OCI-M1 (cell line): ENCODE results near the gene SLC4A7.
"Not testable (repeated sequence)": the region's sequence is repeated elsewhere in the genome, so short reads cannot be mapped to it uniquely, and the experiment has no call there.

ENCODE experiments used
- DNase-seq: peaks from one replicate; lab custom pipeline; 2025; lab: John Stamatoyannopoulos, UW

SLC4A7 gene

DNA sequence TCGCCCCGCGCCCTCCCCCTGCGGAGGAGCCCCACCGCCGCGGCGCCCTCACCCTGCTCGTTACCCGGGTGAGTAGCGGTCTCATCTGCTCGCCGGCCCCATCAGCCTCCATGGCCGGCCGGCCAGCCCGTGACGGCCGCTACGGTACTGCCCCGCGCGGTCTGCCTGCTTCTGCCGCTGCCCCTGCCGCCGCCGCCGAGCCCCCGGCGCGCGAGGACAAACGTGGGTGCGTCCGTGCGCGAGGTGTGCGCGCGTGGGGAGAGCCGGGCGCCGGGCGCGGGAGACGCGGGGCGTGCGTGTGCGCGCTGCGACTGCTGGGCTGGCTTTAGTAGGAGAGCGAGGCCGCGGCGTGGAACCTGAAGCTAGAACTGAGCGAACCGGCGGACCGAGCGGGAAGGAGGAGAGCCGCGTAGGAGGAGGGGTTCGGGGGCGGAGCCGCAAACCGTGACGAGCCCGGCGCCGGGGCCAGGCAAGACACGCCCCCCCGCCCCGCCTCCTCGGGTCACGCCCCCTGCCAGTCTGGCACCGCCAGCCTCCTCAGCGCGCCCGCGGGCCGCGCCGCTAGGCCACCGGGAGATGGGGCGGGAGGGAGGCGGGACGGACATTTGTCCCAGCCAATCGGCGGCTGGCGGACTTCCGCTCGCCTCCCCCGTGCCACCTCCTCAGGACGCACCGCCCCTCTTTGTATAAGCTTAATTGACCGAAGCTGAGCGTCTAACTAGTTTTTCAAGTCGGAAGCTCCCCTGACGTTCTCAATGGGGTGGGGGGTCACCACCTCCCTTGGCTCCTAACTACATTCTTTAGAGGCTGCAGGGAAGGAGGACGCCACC, at the start of gene SLC4A7:
Gene SLC4A7, minus strand, starts transcription at position 370 of the 830 bp plus-strand sequence. Its CDS starts 258 bp downstream, at position 112.
- peak; percentile 96 for DNase-seq

DNA sequence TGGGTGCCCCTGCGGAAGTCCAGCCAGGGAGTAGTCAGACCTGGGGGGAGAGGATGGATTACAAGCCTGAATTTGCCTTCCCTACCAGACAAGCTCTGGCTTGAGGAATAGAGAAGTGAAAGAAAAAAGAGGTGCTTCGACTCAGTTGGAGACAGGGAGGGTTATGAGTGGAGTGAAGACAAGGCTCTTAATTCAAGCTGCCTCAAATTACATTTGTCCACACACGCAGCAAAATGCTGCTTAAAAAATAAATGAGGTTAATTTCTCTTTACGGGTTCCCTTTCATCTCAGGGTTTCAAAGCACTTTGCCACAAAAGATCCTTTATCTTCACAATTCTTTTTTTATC, 49.0 kb upstream of the SLC4A7 start:
- no peak for DNase-seq

DNA sequence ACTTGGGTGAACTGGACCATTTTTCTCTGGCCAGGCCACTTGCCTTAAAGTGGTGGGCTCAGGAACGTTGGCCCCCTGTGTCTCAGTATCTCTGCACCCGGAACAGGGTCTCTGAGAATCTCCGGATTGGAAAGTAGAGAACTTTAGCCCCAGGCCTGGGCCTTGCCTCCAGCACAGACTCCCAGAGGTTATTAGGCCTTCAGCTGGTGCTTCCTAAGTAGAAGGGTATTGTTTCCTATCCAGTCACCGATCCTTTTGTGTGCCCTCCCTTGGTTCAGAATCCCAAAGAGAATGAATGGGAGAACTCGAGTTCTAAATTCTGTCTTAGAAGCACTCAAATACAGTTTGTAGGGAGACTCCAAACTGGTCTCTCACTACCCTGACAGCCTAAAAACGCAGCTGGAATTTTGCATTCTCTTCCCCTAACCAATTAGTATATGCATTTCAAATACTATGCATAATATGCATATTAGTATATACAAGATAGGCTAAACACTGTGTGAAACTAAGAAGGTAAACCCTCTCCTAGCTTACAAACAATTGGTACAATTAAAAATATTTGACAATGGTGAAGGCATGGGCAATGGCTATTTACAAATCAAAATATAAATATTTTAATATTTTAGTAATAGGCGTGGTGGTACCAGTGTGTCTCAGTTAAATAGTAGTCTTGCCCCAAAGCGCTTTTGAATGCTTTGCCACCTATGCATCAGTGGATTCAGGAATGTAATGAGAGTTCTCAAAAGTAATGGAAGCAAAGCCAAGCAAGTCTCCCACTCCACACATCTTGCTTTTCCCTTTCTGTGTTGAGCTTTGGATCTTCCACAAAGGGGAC, 48.5 kb upstream of the SLC4A7 start:
- DNase-seq, result no peak

DNA sequence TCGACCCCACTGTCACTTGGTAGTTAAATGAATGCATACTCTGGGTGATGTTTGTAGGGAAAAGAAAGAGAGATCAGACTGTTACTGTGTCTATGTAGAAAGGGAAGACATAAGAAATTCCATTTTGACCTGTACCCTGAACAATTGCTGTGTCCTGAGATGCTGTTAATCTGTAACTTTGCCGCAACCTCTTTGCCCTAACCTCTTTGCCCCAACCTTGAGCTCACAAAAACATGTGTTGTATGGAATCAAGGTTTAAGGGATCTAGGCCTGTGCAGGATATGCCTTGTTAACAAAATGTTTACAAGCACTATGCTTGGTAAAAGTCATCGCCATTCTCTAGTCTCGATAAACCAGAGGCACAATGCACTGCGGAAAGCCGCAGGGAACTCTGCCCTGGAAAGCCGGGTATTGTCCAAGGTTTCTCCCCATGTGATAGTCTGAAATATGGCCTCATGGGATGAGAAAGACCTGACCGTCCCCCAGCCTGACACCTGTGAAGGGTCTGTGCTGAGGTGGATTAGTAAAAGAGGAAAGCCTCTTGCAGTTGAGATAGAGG, 47.1 kb upstream of the SLC4A7 start:
- DNase-seq, result not testable (repeated sequence)

DNA sequence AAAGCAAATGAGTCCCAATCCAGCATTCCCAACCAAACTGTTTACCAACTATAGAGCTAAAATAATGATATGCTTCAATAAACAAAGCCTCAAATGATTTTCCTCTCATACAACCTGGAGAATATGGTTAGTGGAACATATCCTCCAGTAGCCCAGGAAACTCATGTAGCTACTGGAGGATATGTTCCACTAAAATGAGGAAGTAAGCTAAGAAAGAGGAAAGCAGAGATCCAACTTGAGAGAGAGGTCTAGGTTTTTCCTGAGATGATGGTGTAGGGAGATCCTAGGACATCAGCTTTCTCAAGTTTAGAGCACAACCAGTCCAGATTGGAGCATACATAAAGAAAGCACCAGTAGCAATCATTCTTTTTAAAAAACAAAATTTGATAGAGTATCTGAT, 44.6 kb upstream of the SLC4A7 start:
- DNase-seq, result peak; percentile 29

DNA sequence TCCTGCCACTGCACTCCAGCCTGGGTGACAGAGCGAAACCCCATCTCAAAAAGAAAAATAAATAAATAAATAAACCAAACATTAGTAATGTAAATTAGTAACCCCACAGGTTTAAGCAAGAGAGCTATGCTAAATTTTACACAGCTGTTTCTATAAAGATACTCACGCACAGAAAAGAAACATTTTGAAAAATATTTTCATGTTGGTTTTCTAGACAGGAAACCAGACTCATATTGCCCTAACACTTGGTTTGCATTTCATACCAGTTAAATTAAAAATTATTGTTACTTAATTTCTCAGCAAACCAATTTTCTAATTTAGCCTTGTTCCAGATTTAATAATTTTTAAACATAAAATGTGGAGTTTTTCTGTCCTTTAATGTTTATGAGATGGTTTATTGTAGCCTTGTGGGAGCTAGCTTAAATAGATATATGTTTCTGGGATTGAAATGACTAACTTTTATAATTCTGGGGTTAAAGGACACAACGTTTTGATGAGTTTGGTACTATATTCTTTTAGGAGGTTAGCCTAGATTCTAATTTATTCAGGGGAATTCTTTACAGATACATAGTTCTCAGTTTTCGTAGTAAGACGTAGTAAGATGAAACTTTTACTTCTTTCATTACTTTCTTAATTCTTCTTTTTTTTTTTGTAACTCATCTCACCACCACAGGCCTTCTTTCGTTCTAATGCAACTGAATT, 42.6 kb upstream of the SLC4A7 start:
- DNase-seq, result no peak

DNA sequence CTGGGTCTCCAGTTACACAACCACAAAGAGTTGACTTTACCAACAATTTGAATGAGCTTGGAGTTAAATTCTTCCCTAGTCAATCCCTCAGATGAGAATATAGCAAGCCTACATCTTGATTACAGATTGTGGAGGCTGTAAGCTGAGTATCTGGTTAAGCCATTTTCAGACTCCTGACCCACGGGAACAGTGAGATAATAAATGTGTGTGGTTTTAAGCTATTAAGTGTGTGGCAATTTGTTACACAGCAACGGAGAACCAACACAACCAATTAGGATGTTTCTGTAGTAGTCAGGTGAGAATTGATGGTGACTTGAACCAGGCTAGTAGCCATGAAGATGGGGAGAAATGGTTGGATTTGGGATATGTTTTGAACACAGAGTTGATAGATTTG, 37.7 kb upstream of the SLC4A7 start:
- DNase-seq, result no peak

DNA sequence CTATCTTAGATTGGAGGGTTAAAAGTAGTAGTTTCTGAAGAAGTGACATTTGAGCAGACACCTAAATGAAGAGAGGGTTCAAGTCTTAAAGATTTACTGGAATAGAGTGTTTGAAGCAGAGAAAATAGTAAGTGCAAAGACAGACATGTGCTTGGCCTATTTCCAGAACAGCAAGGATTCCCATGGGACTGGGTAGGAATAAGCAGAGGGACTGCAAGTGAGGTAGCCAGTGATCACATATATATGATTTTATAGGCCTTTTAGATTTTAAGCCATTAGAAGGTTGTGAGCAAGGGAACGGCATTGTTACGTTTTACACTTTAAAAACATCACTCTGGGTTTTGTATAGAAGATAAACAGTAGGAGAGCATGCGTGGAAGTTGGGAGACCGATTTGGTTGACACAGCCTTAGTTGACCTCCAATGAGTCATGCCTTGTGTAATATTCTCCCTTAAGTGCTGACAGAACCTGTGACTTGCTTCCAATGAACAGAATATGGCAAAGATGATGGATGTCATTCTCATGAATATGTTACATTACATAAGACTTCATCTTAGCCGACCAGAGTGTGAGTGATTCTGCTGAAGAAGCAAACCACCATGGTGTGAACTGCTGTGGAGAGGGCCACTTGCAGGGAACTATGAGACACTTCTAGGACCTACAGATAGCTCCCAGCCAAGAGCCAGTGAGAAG, 37.1 kb upstream of the SLC4A7 start:
- peak; percentile 30 for DNase-seq

DNA sequence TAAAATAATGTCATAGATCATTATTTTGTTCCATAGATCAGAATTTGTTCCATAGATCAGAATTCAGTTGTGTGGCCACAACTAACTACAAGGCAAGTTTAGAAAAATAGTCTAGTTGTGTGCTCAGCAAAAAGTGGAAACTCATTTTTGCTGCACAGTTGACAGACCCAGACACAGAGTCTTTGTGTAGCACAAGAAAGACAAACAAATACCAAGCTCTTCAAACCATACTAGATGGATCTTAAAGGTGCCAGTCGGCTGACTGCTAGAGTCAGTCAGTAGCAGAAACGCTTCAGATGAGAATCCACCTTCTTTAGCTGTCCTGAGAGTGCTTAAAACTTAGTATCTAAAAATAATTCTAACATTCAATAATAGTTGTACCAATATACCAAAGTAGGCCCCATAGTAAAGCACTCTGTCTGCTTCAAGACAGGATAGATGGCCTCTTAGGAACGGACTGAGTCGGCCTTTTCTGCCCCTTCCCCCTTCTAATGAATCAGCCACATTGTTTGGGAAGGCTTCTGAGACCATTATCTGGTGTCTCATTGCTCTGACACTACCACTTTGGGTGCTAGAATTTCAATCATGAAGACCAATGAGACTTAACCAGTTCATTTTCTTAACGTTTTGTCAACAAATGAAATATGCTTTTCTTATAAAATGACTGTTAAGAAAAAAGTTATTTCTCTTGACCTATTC, 27.7 kb upstream of the SLC4A7 start:
- no peak for DNase-seq

DNA sequence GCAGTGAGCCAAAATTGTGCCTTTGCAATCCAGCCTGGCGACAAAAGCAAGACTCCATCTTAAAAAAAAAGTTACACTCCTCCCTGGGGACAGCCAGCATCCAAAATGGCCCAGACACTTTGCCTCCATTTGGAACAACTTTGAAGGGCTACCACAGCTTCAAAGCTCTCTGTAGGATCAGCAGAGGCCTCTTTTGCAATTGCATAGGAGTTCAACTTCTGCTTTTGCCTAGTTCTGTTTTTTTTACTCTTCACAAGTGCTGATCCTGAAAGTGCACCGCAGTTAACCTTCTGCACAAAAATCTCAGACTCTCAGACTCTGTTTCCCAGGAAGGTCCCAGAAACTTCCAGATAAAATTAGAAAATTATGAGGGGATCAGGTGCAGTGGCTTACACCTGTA, 25.2 kb upstream of the SLC4A7 start:
- DNase-seq, result no peak

DNA sequence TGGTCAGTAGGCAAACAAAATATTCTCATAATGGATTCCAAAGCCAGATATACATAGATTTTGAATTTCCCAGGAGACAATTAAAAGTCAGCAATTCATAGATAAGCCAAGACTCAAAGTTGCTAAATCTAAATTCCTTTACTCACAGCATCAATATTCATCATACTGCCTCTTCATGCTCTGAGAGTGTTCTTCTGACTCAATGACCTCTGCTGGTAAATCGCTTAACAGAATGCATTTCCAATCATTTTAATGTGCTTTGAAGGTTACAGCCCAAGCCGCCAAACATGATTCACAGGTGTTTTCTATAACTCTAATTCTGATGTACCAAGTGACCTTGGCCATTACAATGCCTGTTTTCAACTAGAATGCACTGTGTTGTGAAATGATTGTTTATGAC, 24.2 kb upstream of the SLC4A7 start:
- DNase-seq, result no peak

DNA sequence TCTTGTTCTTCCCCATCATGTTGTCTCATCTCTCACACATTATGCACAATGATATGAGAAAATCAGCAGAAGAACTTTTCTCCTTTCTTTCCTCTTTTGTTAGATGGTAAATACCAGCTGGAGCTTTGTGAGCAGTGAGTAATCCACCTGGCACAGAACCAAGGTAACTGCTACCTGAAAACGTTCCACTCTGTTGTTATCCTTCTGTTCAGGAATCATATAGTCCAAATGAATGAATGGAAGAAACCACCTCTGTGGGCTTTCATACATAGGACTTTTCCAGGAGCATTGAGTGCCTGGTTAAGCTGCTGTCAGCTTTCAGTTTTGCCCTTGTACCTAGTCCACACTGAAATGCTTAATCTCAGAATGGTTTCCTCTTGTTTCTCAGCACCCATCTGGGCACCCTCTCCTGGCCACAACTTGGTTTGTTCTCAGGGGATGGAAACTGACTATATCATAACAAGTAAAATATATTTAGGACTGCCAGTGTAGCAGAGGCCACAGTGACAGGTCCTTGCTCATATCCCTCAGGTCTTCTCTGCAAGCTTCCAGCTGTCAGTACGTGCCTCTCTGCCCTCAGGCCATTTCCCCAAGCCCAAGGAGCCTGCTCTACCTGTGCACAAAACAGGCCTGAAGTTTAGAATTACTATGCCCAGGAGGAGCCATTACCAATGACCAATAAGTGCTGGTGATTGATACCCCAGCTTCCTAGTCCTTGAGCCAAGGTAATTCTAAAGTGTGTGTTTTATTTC, 23.5 kb upstream of the SLC4A7 start:
- no peak for DNase-seq

DNA sequence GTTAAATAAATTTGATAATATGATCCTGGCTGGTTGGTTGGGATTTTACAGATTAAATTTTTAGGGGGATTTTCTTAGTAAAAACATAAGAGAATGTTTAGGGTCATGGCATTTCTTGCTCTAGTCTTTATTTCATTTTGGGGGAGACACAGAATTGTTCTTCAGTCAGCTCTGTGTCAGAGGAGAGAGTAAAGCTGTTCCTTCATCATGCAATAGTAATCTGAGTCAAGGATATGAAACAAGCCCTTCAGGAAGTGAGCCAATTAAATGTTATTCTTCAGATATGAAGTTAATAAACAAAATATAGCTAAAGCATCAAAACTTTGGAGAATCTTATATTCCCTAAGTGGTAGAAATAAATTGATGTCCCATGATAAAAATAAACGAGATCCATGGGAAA, 22.9 kb upstream of the SLC4A7 start:
- no peak for DNase-seq

DNA sequence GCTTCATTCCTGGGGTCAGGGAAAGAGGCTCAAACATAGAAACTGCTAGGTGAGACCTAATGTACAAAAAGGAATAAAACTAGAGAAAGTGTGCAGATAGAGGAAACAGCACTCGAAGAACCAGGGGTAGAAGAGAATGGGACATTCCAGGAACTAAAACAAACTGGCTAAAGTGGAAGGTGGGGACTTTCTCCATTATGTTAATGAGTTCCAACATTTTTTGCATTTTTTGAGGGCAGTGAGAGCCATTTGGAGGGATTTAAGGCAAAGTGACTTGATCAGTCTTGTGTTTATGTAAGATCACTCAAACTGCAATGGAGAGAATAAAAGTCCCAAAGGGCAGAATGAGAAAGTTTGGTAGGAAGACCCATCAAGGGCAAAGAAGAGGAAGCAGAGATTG, 20.6 kb upstream of the SLC4A7 start:
- DNase-seq, result no peak

DNA sequence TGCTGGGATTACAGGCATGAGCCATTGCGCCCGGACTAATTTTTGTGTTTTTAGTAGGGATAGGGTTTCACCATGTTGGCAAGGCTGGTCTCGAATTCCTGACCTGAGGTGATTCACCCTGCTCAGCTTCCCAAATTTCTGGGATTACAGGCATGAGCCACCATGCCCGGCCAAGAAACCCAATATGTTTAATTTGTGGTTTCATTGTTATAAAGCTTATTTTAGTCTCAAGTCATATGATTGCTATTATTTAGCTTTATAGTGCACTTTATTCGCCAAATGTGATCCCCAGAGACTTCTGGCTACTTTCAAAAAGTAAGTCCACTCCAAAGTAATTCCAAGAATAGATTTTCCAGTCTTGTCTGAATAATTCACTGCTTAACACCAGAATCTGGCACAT, 19.3 kb upstream of the SLC4A7 start:
- no peak for DNase-seq

DNA sequence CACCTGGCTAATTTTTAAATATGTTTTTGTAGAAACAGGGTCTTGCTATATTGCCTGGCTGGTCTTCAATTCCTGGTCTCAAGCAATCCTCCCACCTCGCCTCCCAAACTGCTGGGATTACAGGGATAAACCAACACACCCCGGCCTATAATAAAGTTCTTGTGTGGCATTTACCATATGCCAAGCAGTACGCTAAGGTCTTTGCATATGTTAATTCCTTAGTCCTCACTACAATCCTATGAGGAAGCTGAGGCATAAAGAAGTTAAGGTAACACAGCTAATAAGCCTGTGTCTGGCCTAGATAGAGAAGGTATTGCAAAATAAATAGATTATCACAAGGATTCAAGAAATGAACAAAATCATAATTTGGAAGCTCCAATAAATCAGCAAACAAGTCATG, 17.6 kb upstream of the SLC4A7 start:
- DNase-seq, result no peak

DNA sequence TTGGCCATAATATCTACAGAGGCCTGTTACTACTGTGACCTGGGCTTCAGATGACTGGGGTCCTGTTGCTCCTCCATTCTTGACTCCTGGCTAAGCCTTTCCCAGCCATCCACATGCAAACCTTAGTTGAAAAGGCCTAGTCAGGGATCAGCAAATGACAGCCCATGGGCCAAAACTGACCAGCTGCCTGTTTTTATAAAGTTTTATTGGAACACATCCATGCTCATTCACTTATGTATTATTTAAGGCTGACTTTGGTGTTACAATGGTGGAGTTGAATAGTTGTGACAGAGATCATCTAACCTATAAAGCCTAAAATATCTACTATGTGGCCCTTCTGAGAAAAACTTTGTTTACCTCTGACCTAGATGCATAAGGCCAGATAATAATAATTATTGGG, 16.8 kb upstream of the SLC4A7 start:
- no peak for DNase-seq

DNA sequence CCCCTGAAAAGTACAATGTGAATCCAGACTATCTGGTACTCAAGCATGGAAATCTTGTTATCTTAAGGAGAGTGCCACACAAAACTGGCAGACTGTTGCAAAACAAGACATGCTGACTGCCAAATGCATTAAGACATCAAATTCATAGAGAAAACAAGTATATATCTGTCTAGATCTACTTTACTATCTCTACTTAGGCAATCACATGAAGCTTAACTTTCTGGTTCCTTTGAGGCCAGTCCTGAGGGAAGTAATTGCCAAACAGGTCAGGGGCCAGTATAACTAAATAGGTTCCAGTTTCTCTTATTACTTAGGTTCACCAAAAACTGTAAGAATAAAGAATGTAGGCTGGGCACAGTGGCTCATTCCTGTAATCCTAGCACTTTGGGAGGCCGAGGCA, 15.9 kb upstream of the SLC4A7 start:
- no peak for DNase-seq

DNA sequence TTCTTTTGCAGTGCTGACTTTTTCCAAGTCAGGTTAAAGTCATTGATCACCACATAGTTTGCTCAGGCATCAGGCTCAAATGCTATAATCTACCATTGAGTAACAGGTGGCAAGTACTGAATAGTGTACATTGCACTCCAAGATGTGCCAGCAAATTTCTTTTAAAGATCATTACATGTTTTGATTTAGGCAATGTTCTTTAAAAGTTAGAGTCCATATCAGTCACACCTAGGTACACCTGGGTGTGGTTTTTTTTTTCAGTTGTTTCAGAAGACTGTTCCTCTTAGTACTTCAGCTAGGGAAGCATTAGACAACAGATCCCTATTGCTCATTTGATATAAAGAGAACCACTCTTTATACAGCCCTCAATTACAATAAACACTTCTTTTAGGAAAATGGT, 10.6 kb upstream of the SLC4A7 start:
- no peak for DNase-seq

DNA sequence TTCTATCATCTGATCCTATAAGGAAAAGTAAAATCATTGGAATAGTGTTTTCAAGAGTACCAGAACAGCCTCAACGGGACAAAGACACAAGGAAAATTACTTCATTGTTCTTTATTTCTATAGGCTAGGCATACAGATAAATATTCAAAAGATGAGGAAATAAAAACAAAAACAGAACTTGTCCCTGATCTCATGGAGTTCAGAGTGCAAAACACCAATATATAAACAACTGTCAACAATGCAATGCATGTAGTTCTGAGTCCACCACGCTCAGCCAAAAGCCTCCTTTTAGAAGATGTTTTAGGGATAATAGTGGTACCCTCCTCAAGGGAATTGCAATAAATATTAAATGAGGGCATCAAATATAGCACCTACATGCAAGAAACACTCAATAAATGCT, 4.6 kb upstream of the SLC4A7 start:
- no peak for DNase-seq

DNA sequence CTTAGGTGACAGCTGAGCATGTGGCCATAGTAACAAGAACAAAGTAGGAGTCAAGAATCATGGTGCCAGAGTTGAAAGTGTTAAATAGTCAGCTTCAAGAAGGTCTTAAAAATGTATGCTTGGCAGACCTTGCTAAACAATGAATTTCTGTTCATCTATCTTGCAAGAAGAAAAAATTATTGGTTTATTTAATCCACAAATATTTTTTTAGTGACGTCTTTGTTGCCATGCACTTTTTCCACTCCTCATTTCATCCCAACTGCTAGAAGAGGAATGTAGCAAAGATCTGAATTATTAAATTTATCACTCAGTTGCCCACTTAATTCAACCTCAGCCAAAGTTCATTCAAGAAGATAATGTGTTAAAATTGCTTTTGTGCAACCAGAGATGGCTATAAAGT, 3.2 kb upstream of the SLC4A7 start:
- DNase-seq, result no peak
